ENCODE measurements around the gene DEAF1.
A peak's percentile ranks its signal among the peaks of the same experiment; 100 is the strongest.

DEAF1 gene

DNA sequence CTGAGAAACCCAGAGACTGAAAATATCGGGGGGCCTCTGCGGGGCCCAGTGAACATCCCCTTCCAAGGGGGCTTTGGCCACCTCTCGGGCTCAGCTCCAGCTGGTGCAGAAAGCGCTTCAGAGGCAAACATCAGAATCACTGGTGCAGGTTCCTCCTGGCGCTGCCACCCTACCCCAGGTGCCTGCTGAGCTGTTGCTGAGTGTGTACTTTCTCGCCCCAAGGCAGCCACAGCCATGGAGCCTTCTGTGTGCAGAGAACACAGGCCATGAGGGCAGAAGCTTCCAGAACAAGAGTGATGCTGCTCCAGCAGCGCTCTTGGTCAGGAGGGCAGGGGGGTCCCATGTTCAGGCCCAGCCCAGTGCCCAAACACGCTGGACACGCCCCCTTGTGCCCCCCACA lies 51.7 kb downstream of the DEAF1 start:
- DNase-seq (ENCODE audit: low read depth), result no peak

DNA sequence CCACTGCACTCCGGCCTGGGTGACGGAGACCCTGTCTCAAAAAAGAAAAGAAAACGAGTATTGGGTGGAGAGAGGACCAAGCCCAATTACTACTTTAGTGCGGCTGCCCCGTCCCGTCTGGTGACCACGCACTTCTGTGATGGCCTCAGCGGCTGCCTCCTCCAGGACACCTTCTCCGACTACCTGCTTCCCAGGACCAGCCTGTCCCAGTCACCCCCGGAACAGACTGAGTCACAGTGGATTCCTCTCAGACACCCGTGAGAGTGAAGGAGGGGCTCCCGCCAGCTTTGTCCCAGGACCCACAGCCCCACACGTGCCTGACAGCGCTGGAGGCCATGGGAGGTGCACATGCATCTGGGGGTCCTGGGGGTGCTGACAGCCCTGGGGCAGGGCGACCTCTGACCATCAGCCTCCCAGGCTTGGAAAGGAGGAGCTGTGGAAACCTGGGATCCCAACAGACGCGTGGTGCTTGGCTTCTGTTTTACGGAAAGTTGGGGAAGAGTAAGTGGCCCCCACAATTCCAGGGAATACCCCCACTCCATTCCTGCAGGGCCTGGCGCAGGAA lies 53.1 kb downstream of the DEAF1 start:
- DNase-seq (ENCODE audit: low read depth), result no peak

DNA sequence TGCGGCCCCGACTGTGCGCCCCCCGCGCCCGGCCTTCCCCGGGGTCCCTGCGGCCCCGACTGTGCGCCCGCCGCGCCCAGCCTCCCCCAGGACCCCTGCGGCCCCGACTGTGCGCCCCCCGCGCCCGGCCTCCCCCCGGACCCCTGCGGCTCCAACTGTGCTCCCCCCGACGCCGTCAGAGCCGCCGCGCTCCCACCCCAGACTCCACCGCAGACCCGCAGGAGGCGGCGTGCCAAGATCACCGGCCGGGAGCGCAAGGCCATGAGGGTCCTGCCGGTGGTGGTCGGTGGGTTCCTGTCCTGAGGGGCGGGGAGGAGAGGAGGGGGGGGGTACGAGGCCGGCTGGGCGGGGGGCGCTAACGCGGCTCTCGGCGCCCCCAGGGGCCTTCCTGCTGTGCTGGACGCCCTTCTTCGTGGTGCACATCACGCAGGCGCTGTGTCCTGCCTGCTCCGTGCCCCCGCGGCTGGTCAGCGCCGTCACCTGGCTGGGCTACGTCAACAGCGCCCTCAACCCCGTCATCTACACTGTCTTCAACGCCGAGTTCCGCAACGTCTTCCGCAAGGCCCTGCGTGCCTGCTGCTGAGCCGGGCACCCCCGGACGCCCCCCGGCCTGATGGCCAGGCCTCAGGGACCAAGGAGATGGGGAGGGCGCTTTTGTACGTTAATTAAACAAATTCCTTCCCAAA lies 54.9 kb downstream of the DEAF1 start:
- DNase-seq (ENCODE audit: low read depth), result no peak

DNA sequence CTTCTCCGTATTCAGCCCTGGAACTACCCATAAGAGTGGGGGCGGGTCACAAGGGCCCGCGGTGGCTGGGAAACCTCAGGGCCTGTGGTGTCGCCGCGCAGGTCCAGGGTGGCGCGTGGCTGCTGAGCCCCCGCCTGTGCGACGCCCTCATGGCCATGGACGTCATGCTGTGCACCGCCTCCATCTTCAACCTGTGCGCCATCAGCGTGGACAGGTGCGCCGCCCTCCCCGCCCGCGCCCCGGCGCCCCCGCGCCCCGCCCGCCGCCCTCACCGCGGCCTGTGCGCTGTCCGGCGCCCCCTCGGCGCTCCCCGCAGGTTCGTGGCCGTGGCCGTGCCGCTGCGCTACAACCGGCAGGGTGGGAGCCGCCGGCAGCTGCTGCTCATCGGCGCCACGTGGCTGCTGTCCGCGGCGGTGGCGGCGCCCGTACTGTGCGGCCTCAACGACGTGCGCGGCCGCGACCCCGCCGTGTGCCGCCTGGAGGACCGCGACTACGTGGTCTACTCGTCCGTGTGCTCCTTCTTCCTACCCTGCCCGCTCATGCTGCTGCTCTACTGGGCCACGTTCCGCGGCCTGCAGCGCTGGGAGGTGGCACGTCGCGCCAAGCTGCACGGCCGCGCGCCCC lies 55.6 kb downstream of the DEAF1 start:
- DNase-seq (ENCODE audit: low read depth), result no peak

DNA sequence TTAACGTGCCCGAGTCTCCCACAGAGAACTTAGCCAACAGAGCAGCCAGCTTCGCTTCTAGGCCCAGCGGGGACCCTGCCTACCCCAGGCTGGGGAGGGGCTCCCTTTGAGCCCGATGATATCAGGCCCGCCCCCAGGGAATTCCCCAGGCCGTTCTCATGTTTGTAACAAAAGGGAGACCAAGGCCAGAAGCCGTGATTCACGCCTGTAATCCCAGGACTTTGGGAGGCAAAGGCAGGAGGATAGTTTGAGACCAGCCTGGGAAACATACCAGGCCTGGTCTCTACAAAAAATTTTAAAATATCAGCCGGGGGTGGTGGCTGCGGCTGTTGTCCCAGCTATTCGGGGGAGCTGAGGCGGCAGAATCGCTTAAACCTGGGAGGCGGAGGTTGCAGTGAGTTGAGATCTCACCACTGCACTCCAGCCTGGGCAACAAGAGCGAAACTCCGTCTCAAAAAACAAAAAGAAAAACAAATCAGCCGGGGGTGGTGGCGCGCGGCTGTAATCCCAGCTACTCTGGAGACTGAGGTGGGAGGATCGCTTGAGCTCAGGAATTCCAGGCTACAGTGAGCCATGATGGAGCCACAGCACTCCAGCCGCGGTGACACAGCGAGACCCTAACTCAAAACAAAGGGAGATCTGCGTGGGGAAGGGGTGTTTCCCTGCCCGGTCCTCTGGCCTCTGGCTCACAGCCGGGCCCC lies 56.2 kb downstream of the DEAF1 start:
- DNase-seq (ENCODE audit: low read depth), result no peak

DNA sequence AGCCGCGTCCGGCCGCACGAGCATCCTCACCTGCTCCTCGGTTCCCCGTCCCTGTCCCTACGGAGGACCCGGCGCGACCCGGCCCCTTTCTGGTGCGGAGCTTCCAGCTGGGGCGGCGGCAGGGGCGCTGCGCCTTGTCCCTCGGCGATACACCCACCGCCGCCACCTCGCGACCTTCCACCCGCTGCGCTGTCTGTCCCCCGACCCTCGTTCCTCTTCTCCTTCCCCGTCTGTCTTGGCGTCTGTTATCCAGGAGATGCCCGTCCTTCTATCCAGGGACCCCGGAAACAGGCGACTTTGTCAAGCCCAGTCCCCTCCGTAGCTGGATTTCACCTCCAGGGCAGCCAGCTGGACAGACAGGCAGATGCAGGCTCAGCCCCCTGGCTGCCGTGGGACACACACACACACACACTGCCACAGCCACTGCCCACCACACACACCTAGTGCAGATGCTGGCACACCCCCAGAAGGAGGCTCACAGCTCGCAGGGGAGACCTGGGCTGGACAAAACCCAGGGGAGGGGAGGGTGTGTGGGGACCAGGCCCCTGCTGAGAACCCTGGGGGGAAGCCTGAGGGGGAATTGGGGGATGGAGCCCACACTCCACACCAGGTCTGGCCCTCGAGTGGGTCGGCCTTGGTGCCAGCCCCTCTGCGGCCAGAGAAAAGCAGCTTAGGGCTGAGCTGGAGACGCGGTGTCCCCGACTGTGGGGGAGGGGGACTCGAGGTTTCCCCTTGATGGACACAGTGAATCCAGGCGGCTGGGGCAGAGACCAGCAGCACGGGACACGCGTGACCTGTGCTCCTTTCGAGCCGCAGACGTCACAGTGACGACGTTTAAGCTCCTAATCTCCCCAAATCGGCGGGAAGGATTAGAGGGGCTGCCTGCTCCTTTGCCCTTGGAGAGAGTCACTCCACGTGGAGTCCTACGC lies 57.2 kb downstream of the DEAF1 start:
- no peak for DNase-seq (ENCODE audit: low read depth)

DNA sequence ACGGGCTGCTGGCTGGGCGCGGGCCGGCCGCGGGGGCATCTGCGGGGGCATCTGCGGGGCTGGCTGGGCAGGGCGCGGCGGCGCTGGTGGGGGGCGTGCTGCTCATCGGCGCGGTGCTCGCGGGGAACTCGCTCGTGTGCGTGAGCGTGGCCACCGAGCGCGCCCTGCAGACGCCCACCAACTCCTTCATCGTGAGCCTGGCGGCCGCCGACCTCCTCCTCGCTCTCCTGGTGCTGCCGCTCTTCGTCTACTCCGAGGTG lies 57.8 kb downstream of the DEAF1 start:
- no peak for DNase-seq (ENCODE audit: low read depth)

DNA sequence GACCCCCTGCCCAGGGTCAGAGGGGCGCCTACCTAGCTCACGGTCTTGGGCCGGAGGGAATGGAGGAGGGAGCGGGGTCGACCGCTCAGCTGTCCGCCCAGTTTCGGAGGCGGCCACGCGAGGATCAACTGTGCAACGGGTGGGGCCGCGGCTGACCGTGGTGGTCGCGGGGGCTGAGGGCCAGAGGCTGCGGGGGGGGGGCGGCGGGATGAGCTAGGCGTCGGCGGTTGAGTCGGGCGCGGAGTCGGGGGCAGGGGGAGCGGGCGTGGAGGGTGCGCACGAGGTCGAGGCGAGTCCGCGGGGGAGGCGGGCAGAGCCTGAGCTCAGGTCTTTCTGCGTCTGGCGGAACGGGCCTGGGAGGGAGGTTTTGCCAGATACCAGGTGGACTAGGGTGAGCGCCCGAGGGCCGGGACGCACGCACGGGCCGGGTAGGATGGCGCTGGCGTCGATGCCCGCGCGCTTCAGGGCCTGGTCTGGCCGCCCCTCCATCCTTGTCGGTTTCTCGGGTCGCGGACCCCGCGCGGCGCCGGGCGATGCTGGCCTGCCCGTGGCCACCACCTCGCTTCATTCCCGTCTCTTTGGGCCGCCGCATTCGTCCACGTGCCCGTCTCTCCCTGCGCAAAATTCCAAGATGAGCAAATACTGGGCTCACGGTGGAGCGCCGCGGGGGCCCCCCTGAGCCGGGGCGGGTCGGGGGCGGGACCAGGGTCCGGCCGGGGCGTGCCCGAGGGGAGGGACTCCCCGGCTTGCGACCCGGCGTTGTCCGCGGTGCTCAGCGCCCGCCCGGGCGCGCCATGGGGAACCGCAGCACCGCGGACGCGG lies 58.3 kb downstream of the DEAF1 start, which contains the start of gene DRD4:
Gene DRD4, plus strand, starts transcription at position 759 of the 822 bp plus-strand sequence. Its CDS starts 36 bp downstream, at position 795.
- peak; percentile 63 for DNase-seq (ENCODE audit: low read depth)

DNA sequence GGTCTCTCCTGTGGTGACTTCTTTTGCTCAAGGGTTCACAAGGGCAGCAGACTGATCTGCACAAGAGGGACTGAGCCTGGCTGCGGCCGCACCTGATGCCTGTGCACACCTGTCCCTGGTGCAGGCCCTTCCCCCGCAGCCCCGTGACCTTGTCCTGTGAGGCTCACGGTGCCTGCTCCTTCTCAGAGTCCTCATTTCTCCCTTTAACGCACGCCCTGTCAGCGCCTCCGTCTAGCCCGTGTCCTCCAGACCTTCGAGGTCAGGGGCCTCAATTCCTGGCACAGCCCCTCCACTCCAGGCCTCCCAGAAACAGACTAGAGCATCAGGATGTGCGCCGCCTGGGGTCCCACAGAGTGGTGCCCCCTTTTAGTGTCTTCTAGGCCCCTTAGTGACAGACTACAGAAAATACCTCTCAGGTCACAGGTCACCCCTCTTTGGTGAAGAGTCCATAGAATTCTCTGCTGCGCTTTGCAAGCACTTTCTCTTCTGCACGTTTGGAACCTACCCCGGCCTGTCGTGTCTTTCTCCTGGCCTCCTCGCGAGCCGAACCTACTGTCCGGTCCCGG lies 59.0 kb downstream of the DEAF1 start:
- DNase-seq (ENCODE audit: low read depth), result no peak

DNA sequence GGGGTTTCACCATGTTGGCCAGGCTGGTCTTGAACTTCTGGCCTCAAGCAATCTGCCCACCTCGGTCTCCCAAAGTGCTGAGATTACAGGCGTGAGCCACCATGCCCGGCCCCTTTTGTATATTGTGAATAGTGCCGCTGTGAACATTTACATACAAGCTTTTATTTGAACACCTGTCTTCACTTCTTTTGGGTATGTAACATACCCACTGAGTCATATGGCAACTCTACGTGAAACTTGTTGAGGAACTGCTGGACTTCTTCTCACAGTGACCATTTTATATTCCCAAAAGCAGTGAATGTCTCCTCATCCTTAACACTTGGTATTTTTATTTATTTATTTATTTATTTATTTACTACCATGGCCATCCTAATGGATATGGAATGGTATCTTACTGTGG lies 64.2 kb downstream of the DEAF1 start:
- DNase-seq (ENCODE audit: low read depth), result no peak

DNA sequence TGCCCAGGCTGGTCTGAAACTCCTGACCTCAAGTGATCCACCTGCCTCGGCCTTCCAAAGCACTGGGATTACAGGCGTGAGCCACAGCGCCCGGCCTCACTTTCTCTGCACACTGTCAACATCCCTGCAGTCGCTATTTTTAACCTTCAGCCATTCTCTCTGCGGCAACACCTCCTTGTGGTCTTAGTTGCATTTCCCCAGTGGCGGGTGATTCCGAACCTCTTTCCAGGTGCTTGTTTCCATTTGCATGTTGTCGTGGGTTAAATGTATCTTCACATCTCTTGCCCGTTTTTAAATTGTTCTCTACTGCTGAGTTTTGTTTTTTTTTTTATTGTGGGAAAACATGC lies 65.8 kb downstream of the DEAF1 start:
- no peak for DNase-seq (ENCODE audit: low read depth)

DNA sequence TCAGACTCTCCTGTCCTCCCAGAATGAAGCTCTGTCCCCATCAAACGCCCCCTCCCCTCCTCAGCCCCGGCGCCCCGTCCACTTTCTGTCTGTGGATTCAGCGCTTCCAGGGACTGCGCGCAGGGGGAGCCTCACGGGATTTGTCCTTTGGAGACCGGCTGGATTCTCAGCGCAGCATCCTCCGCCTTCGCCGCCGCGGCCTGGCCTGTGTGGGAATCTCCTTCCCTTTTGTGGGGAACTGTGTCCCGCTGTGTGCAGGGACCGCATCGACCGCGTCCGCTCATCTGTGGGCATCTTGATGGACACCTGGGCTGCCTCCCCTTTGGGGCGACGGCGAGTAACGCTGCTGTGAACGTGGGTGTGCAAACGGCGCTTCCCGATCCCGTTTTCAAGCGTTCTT lies 67.0 kb downstream of the DEAF1 start:
- no peak for DNase-seq (ENCODE audit: low read depth)

DNA sequence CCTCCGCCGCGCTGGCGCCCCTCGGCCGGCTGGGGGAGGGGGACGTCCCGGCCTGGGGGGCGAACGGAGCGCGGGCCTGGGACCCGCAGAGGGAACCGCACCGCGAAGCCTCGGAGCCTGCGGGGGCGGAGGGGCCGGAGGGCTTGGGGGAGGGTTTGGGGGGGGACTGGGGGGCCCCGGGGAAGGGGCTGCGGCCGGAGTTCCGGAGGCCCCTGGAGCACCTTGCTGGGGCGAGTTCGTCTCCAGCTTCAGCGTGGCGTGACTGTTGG lies 67.8 kb downstream of the DEAF1 start:
- no peak for DNase-seq (ENCODE audit: low read depth)

DNA sequence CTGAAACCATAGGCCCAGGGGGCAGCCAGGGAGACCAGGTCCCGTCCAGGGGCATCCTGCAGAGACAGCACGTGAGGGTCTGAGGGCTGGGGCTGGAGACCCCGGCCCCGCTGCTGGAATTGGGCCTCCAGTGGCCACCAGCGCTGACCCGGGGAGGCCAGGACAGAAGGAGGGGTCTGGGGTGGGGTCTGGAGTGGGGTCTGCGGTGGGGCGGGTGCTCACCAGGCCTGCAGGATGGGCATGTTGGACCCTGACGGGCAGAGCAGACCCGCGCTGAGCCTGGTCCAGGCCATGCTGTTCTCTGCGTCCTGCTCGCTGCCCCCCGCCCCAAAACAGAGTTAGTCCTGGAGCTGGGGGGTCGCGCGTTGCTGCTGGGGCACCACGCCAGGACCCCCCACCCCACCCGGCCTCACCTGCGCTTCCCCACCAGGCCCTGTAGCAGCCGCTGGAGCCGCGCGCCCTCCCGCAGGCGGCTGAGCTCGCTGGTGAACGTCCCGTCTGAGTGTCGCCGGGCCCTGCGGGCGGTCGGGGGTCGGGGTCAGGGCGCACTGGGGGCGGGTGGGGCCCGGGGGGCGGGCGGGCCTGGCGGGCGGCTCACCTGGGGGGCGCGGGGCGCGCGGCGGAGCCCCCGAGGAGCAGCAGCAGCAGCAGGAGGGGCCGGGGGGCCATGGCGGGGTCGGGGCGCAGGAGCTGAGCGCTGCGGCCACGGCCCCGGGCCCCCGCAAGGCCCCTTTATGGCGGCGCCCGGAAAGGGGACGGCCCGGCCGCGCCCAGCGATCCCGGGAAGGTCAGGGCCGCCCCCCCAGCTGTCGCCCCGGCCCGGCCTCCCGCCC lies 68.3 kb downstream of the DEAF1 start, which contains the start of gene SCT:
Gene SCT, minus strand, starts transcription at position 707 of the 833 bp plus-strand sequence. Its CDS starts 38 bp downstream, at position 669.
- no peak for DNase-seq (ENCODE audit: low read depth)

DNA sequence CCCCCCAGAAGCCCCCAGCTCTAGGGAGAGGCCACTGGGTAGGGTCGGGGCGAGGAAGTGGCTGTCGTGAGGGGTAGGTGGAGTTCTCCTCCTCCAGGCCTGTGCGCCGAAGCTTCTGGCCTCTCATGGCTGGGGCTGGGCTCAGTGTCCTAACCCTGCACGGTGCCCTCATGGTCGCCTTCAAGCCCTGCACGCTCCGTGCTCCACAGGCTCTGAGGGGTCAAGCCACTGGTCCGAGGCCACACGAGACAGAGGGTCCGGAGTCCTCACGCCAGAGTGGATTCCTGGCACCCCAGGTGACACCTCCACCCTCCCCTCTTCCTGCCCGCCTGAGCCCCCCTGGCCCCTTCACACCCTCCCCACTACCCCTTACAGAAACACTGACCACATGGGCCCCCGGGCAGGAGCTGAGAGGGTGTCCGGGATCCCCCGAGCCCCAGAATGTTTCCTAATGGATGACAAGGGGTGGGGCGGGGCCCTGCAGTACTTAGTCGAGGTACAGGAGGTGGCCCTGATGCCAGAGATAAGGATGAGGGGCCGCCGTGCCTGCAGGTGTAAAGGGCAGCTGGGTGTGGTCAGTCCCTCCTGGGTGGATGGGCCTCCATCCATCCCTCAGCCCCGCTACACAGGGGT lies 69.3 kb downstream of the DEAF1 start:
- DNase-seq (ENCODE audit: low read depth), result no peak

DNA sequence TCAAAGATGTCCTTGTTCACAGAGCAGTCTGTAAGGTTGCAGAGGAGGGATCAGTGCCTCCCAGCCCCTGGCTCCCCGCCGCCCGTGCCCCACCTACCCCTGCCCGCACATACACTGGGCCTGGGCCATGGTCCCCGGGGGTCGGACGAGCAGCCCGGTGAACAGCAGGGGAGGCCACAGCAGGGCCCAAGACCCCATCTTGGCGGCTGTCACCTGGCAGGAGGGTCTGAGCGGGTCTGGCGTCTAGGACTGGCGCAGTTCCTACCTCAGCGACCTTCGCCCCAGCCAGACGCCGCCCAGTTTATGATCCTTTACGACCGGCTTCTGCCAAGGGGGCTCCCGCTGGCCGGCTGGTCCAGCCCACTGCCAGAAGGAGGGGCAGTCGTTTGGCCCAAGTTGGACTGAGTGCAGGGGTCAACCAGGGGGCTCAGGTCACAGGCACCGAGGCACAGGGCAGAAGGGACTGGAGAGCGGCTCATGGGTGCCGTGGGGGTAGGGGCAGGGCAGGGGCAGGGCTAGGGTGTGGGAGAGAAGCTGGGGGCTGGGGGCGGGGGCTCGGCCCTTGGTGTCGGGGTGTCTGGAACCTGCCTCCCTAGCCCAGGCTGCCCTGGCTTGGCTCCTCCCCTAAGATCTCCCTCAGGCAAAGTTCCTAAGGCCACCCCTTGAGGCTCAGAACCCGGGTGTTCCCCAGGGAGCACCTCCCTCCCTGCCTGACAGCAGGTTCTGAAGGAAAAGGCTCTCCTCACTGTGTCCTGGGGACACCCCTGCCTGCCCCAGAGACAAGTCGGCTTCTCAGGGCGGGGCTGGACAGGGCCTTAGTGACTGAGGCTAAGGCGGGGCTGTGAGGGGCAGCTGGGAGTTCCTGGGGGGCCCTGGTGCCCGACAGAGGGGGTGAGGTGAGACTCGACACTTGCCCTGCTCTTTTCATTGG lies 70.1 kb downstream of the DEAF1 start, which contains the start of gene CDHR5:
Gene CDHR5, minus strand, starts transcription at position 251 of the 931 bp plus-strand sequence. Its CDS starts 53 bp downstream, at position 198.
- DNase-seq (ENCODE audit: low read depth), result no peak

DNA sequence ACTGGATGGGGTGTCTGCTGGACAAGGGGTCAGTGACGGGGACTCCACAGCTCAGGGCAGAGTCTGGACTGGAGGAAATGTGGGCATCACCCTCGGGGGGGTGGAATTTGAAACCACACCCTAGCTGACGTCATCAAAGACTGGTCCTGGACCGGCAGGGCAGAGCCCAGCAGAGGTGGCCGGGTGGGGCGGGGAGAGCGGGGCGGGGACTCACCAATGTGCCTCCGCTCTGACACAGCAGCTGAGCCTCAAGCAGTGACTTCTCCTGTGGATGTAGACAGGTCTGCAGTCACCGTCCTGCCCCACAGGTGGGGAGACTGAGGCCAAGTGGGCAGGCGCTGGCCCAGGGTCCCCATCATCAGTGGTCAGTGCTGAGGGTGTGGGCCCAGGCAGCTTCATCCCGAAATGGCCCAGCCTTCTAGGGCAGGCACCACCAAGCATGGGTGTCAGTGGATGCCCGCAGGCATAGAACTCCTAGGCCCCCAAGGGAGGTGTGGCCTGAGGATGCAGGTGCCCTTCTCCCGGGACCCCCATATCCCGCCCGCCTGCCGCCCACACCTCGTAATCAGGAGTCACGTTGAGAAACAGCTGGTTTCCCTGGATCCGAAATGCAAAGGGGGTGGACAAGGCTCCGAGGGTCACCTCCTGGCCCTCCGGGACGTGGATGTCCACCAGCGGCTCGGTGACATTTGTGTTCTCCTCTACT lies 70.9 kb downstream of the DEAF1 start:
- DNase-seq (ENCODE audit: low read depth), result peak; percentile 45

DNA sequence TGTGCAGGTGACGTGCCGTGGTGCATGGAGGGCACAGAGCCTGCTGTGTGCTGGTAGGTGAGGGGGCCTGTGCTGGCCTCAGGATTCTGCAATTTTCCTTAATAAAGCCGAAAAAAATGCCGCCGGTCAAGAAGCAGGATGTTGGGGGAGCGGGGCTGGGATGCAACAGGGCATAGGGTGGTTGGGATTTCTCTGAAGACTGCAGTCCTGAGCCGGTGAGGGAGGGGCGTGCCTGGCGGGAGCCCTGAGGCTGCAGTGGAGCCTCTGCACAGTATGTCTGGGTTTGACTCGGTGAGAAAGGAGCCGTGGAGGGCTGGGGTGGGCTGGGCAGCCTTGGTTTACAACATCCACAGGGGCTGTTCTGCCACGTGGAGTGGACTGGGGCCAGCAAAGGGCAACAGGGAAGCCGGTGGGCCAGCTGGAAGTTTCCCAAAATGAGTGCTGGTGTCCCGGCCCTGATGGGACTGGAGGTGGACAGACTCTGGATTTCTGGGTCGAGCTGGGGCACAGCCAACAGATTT lies 71.6 kb downstream of the DEAF1 start:
- no peak for DNase-seq (ENCODE audit: low read depth)
